Measurements from ENCODE around the gene PGP.

DNA sequence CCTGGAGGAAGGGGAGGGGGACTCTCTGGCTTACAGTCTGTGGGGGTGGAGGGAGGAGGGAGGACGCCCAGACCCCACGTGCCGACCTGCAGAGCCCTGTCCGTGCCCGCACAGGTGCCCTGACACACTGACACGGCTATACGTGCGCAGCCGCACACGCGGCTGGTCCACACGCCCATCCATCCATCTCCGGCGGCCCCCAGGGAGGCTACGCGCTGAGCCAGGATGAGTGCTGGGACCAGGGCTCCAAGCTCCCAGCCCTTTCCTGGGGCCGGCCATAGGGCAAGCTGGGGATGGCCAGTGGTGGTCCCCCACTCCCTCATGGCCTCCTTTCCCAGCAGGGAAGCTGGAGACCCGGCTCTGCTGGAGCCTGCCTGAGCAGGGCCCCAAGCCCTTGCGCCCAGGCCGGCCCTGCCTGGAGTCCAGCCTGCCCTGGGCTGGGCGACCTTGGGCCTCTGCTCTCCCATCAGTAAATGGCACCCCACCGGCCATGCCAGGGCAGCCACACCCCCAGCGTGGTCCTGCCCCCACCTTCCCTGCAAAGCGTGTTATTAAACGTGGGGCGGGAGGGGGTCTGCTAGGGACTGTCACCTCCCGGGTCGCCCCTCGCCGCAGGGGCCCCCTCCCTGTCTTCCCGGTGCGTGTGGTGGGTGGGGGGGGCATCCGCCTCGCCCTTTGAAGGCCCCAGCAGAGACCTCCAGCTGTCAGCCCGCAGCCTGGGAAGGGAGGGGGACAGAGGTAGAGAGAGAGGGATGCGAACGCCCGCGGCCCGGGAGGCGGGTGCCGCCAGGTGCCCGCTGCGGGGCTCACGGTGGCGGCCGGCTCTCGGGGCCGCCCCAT lies 19.1 kb downstream of the PGP start:
- TF ChIP-seq, protein P1, sequence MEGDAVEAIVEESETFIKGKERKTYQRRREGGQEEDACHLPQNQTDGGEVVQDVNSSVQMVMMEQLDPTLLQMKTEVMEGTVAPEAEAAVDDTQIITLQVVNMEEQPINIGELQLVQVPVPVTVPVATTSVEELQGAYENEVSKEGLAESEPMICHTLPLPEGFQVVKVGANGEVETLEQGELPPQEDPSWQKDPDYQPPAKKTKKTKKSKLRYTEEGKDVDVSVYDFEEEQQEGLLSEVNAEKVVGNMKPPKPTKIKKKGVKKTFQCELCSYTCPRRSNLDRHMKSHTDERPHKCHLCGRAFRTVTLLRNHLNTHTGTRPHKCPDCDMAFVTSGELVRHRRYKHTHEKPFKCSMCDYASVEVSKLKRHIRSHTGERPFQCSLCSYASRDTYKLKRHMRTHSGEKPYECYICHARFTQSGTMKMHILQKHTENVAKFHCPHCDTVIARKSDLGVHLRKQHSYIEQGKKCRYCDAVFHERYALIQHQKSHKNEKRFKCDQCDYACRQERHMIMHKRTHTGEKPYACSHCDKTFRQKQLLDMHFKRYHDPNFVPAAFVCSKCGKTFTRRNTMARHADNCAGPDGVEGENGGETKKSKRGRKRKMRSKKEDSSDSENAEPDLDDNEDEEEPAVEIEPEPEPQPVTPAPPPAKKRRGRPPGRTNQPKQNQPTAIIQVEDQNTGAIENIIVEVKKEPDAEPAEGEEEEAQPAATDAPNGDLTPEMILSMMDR (IDR thresholded peaks at IDR 0.05; ENCODE audit: insufficient read depth, low read length, poor library complexity, severe bottlenecking): no peak
- TF ChIP-seq EZH2phosphoT487 (conservative IDR thresholded peaks at IDR 0.05; ENCODE audit: low read length): no peak
